Measurements from ENCODE around the gene NUCB2.

NUCB2 gene

GRCh38 chr11:17268902-17269301 is 7.6 kb upstream of the NUCB2 start:
- DNase-seq, result no peak

GRCh38 chr11:17272801-17273200 is 3.7 kb upstream of the NUCB2 start:
- no peak for DNase-seq

DNA sequence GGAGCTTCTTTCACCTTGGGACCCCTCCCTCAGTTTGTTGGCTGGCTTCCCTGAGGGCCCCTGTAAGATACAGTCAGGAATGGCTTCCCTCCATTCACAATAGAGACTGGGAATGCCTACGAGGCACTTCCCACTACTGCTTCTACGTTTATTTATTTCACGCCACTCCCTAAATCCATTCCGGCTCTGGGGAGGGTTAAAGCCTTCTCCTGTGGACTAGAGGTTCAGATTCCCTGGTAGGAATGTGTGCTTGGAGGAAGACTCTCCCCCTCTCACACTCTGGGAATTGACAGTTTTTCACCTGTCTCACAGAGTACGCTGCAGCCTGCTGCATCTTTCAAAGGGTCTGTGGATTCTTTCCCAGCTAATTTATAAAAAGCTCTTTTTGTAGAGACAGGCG is 3.3 kb upstream of the NUCB2 start:
- no peak for DNase-seq

DNA sequence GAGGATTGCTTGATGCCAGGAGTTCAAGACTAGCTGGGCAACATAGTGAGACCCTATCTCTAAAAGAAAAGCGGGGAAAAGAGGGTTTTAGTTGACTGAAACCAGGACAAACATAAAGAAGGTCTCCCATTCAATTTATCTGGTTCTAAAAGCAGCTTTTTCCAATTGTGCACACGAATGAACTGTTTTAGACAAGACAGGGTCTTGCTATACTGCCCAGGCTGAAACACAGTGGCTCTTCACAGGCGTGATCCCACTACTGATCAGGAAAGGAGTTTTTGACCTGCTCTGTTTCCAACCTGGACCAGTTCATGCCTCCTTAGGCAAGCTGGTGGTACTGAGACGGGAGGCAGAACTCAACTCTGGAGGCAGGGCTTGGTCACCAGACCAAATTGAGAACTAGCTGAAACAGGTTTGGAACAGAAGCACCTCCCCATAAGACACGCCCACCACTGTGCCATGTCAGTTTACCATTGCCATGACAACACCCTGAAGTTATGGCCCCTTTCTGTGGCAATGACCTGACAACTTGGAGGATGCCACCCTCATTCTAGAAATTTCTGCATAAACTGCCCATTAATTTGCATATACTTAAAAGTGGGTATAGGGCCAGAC is 2.8 kb upstream of the NUCB2 start:
- DNase-seq, result no peak

- DNase-seq, result no peak
These were observed 921 bp upstream of the NUCB2 start for GRCh38 chr11:17275400-17276235.

- DNase-seq, result no peak
These were observed 565 bp downstream of the NUCB2 start for GRCh38 chr11:17277024-17277584.

- no peak for DNase-seq
These were observed 4.1 kb downstream of the NUCB2 start for GRCh38 chr11:17280494-17281127.

- DNase-seq, result no peak
These were observed 9.8 kb downstream of the NUCB2 start for GRCh38 chr11:17286332-17286731.

GRCh38 chr11:17287058-17287457 is 10.5 kb downstream of the NUCB2 start:
- no peak for DNase-seq

- DNase-seq, result no peak
These were observed 15.2 kb downstream of the NUCB2 start for GRCh38 chr11:17291710-17292109.

GRCh38 chr11:17293311-17293710 is 16.8 kb downstream of the NUCB2 start:
- DNase-seq, result no peak

DNA sequence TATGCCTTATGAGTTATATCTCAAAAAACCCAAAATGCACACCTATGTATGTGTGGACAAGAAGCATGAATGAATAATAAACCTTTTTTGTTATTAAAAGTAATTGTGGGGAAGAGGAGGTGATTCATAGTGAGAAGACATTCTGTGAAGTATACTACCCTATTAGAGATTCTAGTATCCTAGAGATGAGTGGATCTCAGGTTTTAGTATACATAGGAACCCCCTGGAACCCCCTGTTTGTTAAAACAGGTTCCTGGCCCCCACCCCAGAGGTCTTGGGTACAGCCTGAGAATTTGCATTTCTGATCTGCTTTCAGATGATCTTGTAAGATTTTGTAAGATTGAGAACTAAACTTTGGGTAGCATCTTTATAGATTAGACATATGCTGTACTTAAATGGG is 17.5 kb downstream of the NUCB2 start:
- DNase-seq, result no peak

GRCh38 chr11:17296852-17297559 is 20.5 kb downstream of the NUCB2 start:
- DNase-seq, result no peak

GRCh38 chr11:17298302-17298701 is 21.8 kb downstream of the NUCB2 start:
- no peak for DNase-seq

- no peak for DNase-seq
These were observed 23.8 kb downstream of the NUCB2 start for GRCh38 chr11:17300372-17300771.

DNA sequence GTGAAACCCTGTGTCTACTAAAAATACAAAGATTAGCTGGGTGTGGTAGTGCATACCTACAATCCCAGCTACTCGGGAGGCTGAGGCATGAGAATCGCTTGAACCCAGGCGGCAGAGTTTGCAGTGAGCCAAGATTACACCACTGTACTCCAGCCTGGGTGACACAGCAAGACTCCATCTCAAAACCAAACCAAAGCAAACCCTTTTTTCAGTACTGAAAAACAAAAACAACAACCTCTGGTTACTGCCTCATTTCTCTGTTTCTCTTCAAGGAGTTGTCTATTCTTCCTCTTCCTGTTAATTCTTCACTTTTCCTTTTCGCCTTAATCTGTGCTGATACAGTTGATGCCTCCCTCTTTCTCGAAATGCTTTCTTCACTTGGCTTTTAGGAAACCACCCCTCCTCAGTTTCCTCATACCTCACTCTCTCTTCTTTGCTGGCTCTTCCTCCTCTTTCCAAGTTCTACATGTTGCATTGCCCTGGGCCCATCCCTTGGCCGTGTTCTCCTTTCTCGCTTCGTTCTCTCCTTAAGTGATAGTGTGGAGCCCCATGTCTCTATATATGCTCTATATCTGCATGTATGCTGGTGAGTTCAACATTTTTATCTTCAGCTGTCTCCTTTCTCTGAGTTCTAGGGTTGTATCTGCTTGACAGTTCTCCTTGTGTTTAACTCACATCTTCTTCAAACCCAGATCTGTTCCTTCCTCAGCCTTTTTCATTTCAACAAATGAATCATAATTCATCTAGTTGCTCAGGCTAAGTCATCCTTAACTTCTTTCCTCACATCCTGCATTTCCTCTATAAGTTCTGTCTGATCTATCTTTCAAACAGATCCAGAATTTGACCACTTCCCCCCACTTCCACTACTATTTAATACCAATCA is 37.1 kb downstream of the NUCB2 start:
- DNase-seq, result no peak

GRCh38 chr11:17314232-17314547 is 37.7 kb downstream of the NUCB2 start:
- no peak for DNase-seq

DNA sequence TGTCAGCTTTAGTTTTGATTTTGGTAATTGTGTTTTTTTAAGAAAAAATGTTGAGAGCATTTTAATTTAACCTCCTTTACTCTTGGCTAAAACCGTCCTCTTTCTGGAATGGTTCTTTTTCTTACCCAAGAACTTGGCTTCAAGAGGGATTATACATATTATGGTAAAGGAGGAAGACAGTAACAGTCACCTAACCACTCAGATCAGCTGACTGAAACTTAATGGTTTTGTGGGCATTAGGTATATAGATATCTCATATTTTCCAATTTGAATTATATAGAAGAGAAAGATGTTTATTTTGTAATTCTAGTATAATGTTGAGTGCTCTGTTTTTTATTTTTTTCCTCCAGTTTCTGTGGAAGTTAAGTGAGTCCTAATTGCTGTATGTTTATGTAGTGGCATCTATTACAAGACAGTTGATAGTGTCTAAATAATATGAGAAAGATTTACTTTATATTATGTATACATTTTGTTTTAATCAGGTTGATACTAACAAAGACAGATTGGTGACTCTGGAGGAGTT is 38.4 kb downstream of the NUCB2 start:
- no peak for DNase-seq

DNA sequence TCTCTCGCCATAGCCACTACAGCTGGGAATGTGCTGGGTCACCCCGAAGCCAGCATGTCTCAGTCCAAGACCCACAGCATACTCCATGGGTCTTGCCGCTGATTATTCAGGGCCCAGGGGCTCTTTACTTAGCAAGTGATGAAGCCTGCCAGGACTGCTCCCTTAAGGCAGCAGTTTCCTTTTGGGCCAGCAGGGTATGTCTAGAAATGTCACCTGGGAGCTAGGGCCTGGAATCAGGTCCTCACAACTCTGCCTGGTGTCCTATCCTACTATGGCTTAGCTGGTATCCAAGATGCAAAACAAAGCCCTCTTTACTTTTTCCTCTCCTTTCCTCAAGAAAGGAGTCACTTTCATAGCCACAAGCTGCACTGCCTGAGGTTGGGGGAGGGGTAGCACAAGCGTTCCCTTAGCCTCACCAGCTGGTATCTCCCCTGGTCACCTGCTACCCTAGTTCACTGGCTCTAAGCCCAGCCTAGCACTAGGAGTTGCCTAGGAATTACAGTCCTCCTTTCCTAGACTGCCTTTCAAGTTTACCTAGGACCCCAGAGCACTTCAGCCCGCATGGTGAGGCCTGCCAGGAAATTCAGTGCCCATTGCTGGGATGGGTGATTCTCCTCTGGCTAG is 52.4 kb downstream of the NUCB2 start:
- no peak for DNase-seq

GRCh38 chr11:17331669-17332068 is 55.1 kb downstream of the NUCB2 start:
- no peak for DNase-seq

DNA sequence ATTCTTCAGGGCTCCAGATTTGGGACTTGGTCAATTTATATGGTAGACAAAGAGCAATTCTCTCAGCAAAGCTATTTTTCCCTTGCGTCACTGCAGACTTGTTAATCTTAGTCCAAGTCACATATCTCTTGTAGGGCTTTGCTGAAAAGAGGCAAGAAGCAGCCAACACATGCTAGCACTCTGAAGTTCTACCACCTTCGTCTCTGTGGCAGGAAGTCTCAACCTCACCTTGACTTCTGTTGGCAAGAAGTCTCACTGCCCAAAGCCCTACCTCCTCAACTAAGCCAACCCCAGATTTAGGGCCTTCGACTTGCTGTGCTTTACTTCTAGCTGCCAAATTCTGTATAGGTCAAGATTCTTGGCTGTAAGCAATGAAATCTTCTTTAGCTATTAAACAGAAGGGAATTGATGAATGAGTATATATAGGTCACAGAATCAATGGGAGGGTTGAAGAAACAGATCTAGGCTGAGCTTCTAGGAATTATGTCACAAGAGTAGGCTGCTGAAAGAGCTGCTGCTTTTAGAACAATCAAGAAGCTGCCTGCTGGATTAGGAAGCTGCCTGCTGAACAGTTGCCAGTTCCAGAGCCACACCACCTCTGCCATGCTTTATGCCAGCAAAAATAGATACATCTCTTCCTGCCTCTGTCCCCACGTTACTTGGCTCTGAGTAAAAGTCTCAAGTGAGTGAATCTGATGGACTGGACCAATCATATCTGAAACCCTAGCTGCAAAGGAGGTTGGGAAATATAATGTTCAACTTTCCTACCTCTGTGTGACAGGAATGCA is 57.5 kb downstream of the NUCB2 start:
- DNase-seq, result no peak

Data from left hindlimb (tissue), 1 donor.